ENCODE results near the gene MYRIP. TPM values are rescaled to one million over a fixed set of nuclear protein-coding genes. Genes with fewer than 3 reads are reported as not detected.

The MYRIP gene
- total RNA-seq, 1 experiment from 2014 or later: 1.6 TPM

DNA sequence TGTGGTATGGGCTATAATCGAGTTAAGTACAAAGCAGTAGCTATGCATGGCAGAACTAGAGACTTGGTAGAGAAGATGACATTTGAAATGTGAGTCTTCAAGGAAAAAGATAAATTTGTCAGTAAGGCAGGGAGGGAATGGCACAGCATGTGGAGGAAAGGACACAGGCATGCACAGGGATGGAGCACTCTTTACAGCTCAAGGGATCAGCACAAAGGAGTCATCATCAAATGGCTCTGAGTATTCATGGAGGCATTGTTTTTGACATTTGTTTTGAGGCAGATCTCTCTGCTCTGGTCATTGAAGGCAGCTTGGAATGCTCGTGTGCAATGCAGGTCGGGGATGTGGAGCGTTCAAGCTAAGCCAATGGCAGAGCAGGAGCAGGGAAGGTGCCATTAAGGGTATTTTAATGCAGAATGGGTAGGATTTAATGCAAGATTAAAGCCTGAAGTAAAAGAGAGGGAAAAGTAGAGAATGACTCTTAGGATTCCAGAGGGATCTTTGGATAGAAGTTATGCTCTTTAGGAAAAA lies 213.0 kb downstream of the MYRIP start:
- peaks cover 16% of the 10 kb centered on the region; the same call in 1 of the 2 replicates for H3K27me3 Mint-ChIP-seq (ENCODE audit: low read depth)
- H3K4me3 Mint-ChIP-seq: no peak overlapping the region

DNA sequence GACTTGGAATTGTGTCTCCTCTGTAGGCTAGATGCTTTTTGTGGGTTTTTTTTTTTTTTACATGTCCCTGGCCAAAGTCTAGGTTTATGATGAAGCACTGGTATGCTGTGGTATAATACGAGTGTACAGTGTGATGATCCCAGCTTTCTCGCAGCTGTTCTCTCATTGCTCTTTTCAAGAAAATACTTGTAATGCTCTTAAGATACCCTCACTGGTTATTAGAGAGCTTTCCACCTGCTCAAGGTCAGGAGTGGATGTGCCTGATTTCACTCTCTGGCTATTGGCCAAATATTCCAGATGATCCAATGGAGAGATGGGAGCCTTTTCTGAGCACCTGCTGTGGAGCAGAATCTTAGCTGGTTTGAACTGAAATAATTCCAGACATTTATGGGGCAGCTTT lies 215.1 kb downstream of the MYRIP start:
- ATAC-seq: no peak

More for the DNA sequence above, 213.0 kb downstream of the MYRIP start:
- Mint-ChIP-seq H3K27ac (peak overlapping the region; percentile 4; the same call in 1 of the 2 replicates), H3K36me3 (peaks cover 47% of the 10 kb centered on the region), H3K9me3 (peaks cover 47% of the 10 kb centered on the region), H3K4me1 (peaks cover 15% of the 10 kb centered on the region)
- TF ChIP-seq, protein P1, sequence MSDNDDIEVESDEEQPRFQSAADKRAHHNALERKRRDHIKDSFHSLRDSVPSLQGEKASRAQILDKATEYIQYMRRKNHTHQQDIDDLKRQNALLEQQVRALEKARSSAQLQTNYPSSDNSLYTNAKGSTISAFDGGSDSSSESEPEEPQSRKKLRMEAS (CRISPR knock-in tag; IDR thresholded peaks at IDR 0.05): no peak
- TF ChIP-seq, protein P2, sequence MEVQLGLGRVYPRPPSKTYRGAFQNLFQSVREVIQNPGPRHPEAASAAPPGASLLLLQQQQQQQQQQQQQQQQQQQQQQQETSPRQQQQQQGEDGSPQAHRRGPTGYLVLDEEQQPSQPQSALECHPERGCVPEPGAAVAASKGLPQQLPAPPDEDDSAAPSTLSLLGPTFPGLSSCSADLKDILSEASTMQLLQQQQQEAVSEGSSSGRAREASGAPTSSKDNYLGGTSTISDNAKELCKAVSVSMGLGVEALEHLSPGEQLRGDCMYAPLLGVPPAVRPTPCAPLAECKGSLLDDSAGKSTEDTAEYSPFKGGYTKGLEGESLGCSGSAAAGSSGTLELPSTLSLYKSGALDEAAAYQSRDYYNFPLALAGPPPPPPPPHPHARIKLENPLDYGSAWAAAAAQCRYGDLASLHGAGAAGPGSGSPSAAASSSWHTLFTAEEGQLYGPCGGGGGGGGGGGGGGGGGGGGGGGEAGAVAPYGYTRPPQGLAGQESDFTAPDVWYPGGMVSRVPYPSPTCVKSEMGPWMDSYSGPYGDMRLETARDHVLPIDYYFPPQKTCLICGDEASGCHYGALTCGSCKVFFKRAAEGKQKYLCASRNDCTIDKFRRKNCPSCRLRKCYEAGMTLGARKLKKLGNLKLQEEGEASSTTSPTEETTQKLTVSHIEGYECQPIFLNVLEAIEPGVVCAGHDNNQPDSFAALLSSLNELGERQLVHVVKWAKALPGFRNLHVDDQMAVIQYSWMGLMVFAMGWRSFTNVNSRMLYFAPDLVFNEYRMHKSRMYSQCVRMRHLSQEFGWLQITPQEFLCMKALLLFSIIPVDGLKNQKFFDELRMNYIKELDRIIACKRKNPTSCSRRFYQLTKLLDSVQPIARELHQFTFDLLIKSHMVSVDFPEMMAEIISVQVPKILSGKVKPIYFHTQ (CRISPR knock-in tag; IDR thresholded peaks at IDR 0.05): no peak
- TF ChIP-seq MXD4 (CRISPR knock-in tag; IDR thresholded peaks at IDR 0.05; ENCODE audit: borderline replicate concordance) (no peak), TP53 (CRISPR knock-in tag; IDR thresholded peaks at IDR 0.05) (no peak), ETV6 (CRISPR knock-in tag; IDR thresholded peaks at IDR 0.05) (no peak), CBFB (CRISPR knock-in tag; IDR thresholded peaks at IDR 0.05; ENCODE audit: low read depth) (no peak), ZBTB21 (CRISPR knock-in tag; IDR thresholded peaks at IDR 0.05; ENCODE audit: borderline replicate concordance) (no peak)
- ChIA-PET POLR2A (no interaction called here), CTCF (no interaction called here)
- peak; percentile 78 for ATAC-seq
- DNase-seq (ENCODE audit: low spot score): no peak

More for the DNA sequence above, 215.1 kb downstream of the MYRIP start:
- DNase-seq (ENCODE audit: low spot score): no peak
- Mint-ChIP-seq H3K9me3 (peaks cover 55% of the 10 kb centered on the region), H3K27ac (no peak overlapping the region), H3K36me3 (peaks cover 48% of the 10 kb centered on the region), H3K4me3 (no peak overlapping the region), H3K4me1 (peaks cover 15% of the 10 kb centered on the region), H3K27me3 (ENCODE audit: low read depth) (peaks cover 16% of the 10 kb centered on the region; the same call in 1 of the 2 replicates)
- TF ChIP-seq NFYB (CRISPR knock-in tag; conservative IDR thresholded peaks at IDR 0.05; ENCODE audit: low read depth) (no peak), SP1 (CRISPR knock-in tag; conservative IDR thresholded peaks at IDR 0.05) (no peak), RORB (CRISPR knock-in tag; IDR thresholded peaks at IDR 0.05) (no peak), FOXK1 (CRISPR knock-in tag; IDR thresholded peaks at IDR 0.05) (no peak), ZNF138 (CRISPR knock-in tag; conservative IDR thresholded peaks at IDR 0.05) (no peak), TEAD1 (CRISPR knock-in tag; IDR thresholded peaks at IDR 0.05) (no peak), GRHL2 (CRISPR knock-in tag; IDR thresholded peaks at IDR 0.05; ENCODE audit: insufficient replicate concordance, severe bottlenecking) (no peak)
- TF ChIP-seq, protein P3, sequence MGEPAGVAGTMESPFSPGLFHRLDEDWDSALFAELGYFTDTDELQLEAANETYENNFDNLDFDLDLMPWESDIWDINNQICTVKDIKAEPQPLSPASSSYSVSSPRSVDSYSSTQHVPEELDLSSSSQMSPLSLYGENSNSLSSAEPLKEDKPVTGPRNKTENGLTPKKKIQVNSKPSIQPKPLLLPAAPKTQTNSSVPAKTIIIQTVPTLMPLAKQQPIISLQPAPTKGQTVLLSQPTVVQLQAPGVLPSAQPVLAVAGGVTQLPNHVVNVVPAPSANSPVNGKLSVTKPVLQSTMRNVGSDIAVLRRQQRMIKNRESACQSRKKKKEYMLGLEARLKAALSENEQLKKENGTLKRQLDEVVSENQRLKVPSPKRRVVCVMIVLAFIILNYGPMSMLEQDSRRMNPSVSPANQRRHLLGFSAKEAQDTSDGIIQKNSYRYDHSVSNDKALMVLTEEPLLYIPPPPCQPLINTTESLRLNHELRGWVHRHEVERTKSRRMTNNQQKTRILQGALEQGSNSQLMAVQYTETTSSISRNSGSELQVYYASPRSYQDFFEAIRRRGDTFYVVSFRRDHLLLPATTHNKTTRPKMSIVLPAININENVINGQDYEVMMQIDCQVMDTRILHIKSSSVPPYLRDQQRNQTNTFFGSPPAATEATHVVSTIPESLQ (CRISPR knock-in tag; IDR thresholded peaks at IDR 0.05): no peak
- TF ChIP-seq, protein P4, sequence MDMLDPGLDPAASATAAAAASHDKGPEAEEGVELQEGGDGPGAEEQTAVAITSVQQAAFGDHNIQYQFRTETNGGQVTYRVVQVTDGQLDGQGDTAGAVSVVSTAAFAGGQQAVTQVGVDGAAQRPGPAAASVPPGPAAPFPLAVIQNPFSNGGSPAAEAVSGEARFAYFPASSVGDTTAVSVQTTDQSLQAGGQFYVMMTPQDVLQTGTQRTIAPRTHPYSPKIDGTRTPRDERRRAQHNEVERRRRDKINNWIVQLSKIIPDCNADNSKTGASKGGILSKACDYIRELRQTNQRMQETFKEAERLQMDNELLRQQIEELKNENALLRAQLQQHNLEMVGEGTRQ (CRISPR knock-in tag; IDR thresholded peaks at IDR 0.05): no peak
- TF ChIP-seq, protein P5, sequence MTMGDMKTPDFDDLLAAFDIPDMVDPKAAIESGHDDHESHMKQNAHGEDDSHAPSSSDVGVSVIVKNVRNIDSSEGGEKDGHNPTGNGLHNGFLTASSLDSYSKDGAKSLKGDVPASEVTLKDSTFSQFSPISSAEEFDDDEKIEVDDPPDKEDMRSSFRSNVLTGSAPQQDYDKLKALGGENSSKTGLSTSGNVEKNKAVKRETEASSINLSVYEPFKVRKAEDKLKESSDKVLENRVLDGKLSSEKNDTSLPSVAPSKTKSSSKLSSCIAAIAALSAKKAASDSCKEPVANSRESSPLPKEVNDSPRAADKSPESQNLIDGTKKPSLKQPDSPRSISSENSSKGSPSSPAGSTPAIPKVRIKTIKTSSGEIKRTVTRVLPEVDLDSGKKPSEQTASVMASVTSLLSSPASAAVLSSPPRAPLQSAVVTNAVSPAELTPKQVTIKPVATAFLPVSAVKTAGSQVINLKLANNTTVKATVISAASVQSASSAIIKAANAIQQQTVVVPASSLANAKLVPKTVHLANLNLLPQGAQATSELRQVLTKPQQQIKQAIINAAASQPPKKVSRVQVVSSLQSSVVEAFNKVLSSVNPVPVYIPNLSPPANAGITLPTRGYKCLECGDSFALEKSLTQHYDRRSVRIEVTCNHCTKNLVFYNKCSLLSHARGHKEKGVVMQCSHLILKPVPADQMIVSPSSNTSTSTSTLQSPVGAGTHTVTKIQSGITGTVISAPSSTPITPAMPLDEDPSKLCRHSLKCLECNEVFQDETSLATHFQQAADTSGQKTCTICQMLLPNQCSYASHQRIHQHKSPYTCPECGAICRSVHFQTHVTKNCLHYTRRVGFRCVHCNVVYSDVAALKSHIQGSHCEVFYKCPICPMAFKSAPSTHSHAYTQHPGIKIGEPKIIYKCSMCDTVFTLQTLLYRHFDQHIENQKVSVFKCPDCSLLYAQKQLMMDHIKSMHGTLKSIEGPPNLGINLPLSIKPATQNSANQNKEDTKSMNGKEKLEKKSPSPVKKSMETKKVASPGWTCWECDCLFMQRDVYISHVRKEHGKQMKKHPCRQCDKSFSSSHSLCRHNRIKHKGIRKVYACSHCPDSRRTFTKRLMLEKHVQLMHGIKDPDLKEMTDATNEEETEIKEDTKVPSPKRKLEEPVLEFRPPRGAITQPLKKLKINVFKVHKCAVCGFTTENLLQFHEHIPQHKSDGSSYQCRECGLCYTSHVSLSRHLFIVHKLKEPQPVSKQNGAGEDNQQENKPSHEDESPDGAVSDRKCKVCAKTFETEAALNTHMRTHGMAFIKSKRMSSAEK (CRISPR knock-in tag; IDR thresholded peaks at IDR 0.05; ENCODE audit: borderline replicate concordance): no peak
- TF ChIP-seq, protein P6, sequence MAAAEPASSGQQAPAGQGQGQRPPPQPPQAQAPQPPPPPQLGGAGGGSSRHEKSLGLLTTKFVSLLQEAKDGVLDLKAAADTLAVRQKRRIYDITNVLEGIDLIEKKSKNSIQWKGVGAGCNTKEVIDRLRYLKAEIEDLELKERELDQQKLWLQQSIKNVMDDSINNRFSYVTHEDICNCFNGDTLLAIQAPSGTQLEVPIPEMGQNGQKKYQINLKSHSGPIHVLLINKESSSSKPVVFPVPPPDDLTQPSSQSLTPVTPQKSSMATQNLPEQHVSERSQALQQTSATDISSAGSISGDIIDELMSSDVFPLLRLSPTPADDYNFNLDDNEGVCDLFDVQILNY (CRISPR knock-in tag; IDR thresholded peaks at IDR 0.05): no peak
- TF ChIP-seq, protein P7, sequence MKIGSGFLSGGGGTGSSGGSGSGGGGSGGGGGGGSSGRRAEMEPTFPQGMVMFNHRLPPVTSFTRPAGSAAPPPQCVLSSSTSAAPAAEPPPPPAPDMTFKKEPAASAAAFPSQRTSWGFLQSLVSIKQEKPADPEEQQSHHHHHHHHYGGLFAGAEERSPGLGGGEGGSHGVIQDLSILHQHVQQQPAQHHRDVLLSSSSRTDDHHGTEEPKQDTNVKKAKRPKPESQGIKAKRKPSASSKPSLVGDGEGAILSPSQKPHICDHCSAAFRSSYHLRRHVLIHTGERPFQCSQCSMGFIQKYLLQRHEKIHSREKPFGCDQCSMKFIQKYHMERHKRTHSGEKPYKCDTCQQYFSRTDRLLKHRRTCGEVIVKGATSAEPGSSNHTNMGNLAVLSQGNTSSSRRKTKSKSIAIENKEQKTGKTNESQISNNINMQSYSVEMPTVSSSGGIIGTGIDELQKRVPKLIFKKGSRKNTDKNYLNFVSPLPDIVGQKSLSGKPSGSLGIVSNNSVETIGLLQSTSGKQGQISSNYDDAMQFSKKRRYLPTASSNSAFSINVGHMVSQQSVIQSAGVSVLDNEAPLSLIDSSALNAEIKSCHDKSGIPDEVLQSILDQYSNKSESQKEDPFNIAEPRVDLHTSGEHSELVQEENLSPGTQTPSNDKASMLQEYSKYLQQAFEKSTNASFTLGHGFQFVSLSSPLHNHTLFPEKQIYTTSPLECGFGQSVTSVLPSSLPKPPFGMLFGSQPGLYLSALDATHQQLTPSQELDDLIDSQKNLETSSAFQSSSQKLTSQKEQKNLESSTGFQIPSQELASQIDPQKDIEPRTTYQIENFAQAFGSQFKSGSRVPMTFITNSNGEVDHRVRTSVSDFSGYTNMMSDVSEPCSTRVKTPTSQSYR (CRISPR knock-in tag; IDR thresholded peaks at IDR 0.05): no peak
- POLR2A ChIA-PET: no interaction called here
- CTCF ChIA-PET: no interaction called here
